ENCODE data around the gene MICU1.

GRCh38 chr10:72349438-72349837 lies 276.4 kb downstream of the MICU1 start:
- TF ChIP-seq CTCF (IDR thresholded peaks at IDR 0.05), result no peak
- no peak for TF ChIP-seq POLR2A (IDR thresholded peaks at IDR 0.05)
- TF ChIP-seq EP300 (IDR thresholded peaks at IDR 0.05), result no peak

All from ovary (tissue), 3 donors.